Measurements from ENCODE around the gene PLLP.

PLLP gene

GRCh38 chr16:57308041-57308440, 23.6 kb upstream of the PLLP start:
- Mint-ChIP-seq H3K9me3 (no peaks in the 10 kb centered on the region), H3K36me3 (ENCODE audit: low read depth) (no peaks in the 10 kb centered on the region), H3K27ac (no peak overlapping the region), H3K4me1 (ENCODE audit: low read depth) (peaks cover 9% of the 10 kb centered on the region), H3K27me3 (peaks cover 60% of the 10 kb centered on the region), H3K4me3 (no peak overlapping the region)
- intact Hi-C loops (cut with micrococcal nuclease) = no loop called here

- H3K27me3 Mint-ChIP-seq = peaks cover 62% of the 10 kb centered on the region
- no peaks in the 10 kb centered on the region for H3K9me3 Mint-ChIP-seq
- intact Hi-C loops (cut with micrococcal nuclease) = no loop called here
- H3K27ac Mint-ChIP-seq = no peak overlapping the region
- no peaks in the 10 kb centered on the region for H3K36me3 Mint-ChIP-seq (ENCODE audit: low read depth)
- no peak overlapping the region for H3K4me3 Mint-ChIP-seq
- peaks cover 14% of the 10 kb centered on the region for H3K4me1 Mint-ChIP-seq (ENCODE audit: low read depth)
Observed at GRCh38 chr16:57307365-57307764, 22.9 kb upstream of the PLLP start.

GRCh38 chr16:57306676-57307341, 22.3 kb upstream of the PLLP start:
- peaks cover 58% of the 10 kb centered on the region for H3K27me3 Mint-ChIP-seq
- no peaks in the 10 kb centered on the region for H3K36me3 Mint-ChIP-seq (ENCODE audit: low read depth)
- H3K4me1 Mint-ChIP-seq (ENCODE audit: low read depth) = peaks cover 14% of the 10 kb centered on the region
- no peak overlapping the region for H3K4me3 Mint-ChIP-seq
- no peak overlapping the region for H3K27ac Mint-ChIP-seq
- H3K9me3 Mint-ChIP-seq = no peaks in the 10 kb centered on the region
- intact Hi-C loops (cut with micrococcal nuclease) = no loop called here

- Mint-ChIP-seq H3K27ac (no peak overlapping the region), H3K4me3 (no peak overlapping the region), H3K4me1 (ENCODE audit: low read depth) (peaks cover 14% of the 10 kb centered on the region), H3K36me3 (ENCODE audit: low read depth) (no peaks in the 10 kb centered on the region), H3K27me3 (peaks cover 60% of the 10 kb centered on the region), H3K9me3 (no peaks in the 10 kb centered on the region)
- intact Hi-C loops (cut with micrococcal nuclease) = loop anchor here (1.0 kb wide), 1 partner anchor 14 kb away; no protein-coding TSS in a partner anchor
Observed at GRCh38 chr16:57305159-57305811, 20.8 kb upstream of the PLLP start.

- Mint-ChIP-seq H3K4me3 (no peak overlapping the region), H3K27ac (no peak overlapping the region)
- intact Hi-C loops (cut with micrococcal nuclease) = loop anchor here (1.0 to 5.0 kb wide), 3 partner anchors 15 to 213 kb away; no protein-coding TSS in a partner anchor
Observed at GRCh38 chr16:57304169-57305061, 19.9 kb upstream of the PLLP start.

GRCh38 chr16:57303910-57304168, 19.4 kb upstream of the PLLP start:
- intact Hi-C loops (cut with micrococcal nuclease) = loop anchor here (5.0 kb wide), 2 partner anchors 43 to 213 kb away; no protein-coding TSS in a partner anchor

More at GRCh38 chr16:57304169-57305061, 19.9 kb upstream of the PLLP start:
- Mint-ChIP-seq H3K9me3 (no peaks in the 10 kb centered on the region), H3K27me3 (peaks cover 59% of the 10 kb centered on the region), H3K4me1 (ENCODE audit: low read depth) (peaks cover 14% of the 10 kb centered on the region), H3K36me3 (ENCODE audit: low read depth) (no peaks in the 10 kb centered on the region)

GRCh38 chr16:57303021-57303909, 18.8 kb upstream of the PLLP start:
- peak overlapping the region; percentile 9 for H3K27ac Mint-ChIP-seq
- H3K4me3 Mint-ChIP-seq = no peak overlapping the region
- H3K9me3 Mint-ChIP-seq = no peaks in the 10 kb centered on the region
- no peaks in the 10 kb centered on the region for H3K36me3 Mint-ChIP-seq (ENCODE audit: low read depth)
- intact Hi-C loops (cut with micrococcal nuclease) = loop anchor here (5.0 kb wide), 2 partner anchors 44 to 214 kb away; no protein-coding TSS in a partner anchor
- peaks cover 53% of the 10 kb centered on the region for H3K27me3 Mint-ChIP-seq
- peaks cover 14% of the 10 kb centered on the region for H3K4me1 Mint-ChIP-seq (ENCODE audit: low read depth)

More at GRCh38 chr16:57303910-57304168, 19.4 kb upstream of the PLLP start:
- H3K9me3 Mint-ChIP-seq = no peaks in the 10 kb centered on the region
- no peak overlapping the region for H3K4me3 Mint-ChIP-seq
- H3K27me3 Mint-ChIP-seq = peaks cover 56% of the 10 kb centered on the region
- H3K36me3 Mint-ChIP-seq (ENCODE audit: low read depth) = no peaks in the 10 kb centered on the region
- H3K4me1 Mint-ChIP-seq (ENCODE audit: low read depth) = peaks cover 14% of the 10 kb centered on the region
- H3K27ac Mint-ChIP-seq = no peak overlapping the region

- H3K27me3 Mint-ChIP-seq = peaks cover 36% of the 10 kb centered on the region
- H3K36me3 Mint-ChIP-seq (ENCODE audit: low read depth) = no peaks in the 10 kb centered on the region
- no peak overlapping the region for H3K27ac Mint-ChIP-seq
- intact Hi-C loops (cut with micrococcal nuclease) = loop anchor here (5.0 kb wide), 2 partner anchors 46 to 216 kb away; no protein-coding TSS in a partner anchor
- H3K9me3 Mint-ChIP-seq = no peaks in the 10 kb centered on the region
- peaks cover 14% of the 10 kb centered on the region for H3K4me1 Mint-ChIP-seq (ENCODE audit: low read depth)
- peak overlapping the region; percentile 0 for H3K4me3 Mint-ChIP-seq
Observed at GRCh38 chr16:57301126-57301817, 16.8 kb upstream of the PLLP start.

GRCh38 chr16:57300387-57301125, 16.1 kb upstream of the PLLP start:
- H3K4me1 Mint-ChIP-seq (ENCODE audit: low read depth) = peaks cover 14% of the 10 kb centered on the region
- H3K27ac Mint-ChIP-seq = no peak overlapping the region
- peak overlapping the region; percentile 0 for H3K4me3 Mint-ChIP-seq
- intact Hi-C loops (cut with micrococcal nuclease) = loop anchor here (1.0 to 5.0 kb wide), 3 partner anchors 47 to 217 kb away; no protein-coding TSS in a partner anchor
- H3K27me3 Mint-ChIP-seq = peaks cover 34% of the 10 kb centered on the region
- no peaks in the 10 kb centered on the region for H3K9me3 Mint-ChIP-seq
- H3K36me3 Mint-ChIP-seq (ENCODE audit: low read depth) = no peaks in the 10 kb centered on the region

- peaks cover 27% of the 10 kb centered on the region for H3K27me3 Mint-ChIP-seq
- peaks cover 14% of the 10 kb centered on the region for H3K4me1 Mint-ChIP-seq (ENCODE audit: low read depth)
- no peaks in the 10 kb centered on the region for H3K9me3 Mint-ChIP-seq
- H3K27ac Mint-ChIP-seq = no peak overlapping the region
- intact Hi-C loops (cut with micrococcal nuclease) = loop anchor here (1.0 to 5.0 kb wide), 4 partner anchors 47 to 217 kb away; partner anchors contain the start of gene ARL2BP
- no peak overlapping the region for H3K4me3 Mint-ChIP-seq
- no peaks in the 10 kb centered on the region for H3K36me3 Mint-ChIP-seq (ENCODE audit: low read depth)
Observed at GRCh38 chr16:57299719-57300386, 15.4 kb upstream of the PLLP start.

GRCh38 chr16:57299009-57299718, 14.7 kb upstream of the PLLP start:
- Mint-ChIP-seq H3K4me1 (ENCODE audit: low read depth) (peaks cover 10% of the 10 kb centered on the region), H3K9me3 (no peaks in the 10 kb centered on the region), H3K27me3 (peaks cover 24% of the 10 kb centered on the region), H3K36me3 (ENCODE audit: low read depth) (no peaks in the 10 kb centered on the region), H3K27ac (no peak overlapping the region), H3K4me3 (no peak overlapping the region)
- intact Hi-C loops (cut with micrococcal nuclease) = loop anchor here (5.0 kb wide), 1 partner anchor 52 kb away; the partner anchor contains the start of gene ARL2BP
